H1 (cell line): Measurements from ENCODE around the gene SEPTIN5. TPM values are rescaled to one million over a fixed set of nuclear protein-coding genes. Genes with fewer than 3 reads are reported as not detected.

Experiments used
- CTCF ChIA-PET: fragments of 300-600 bp; sonication (Branson Sonifier 250); formaldehyde crosslinking; loops from one replicate; lab custom pipeline; 2021; ENCODE audit not compliant: partially characterized antibody; lab: Charles Lee
- POLR2A ChIA-PET: fragments of 300-600 bp; sonication (Branson Sonifier 250); formaldehyde crosslinking; loops from one replicate; lab custom pipeline; 2021; ENCODE audit warnings: inconsistent platforms; ENCODE audit not compliant: partially characterized antibody; lab: Charles Lee
- DNase-seq, 2 experiments: peaks; one replicate each; pipeline versions ENCODE4 v3.0.0 to v3.0.0-alpha.2; 2010 to 2022; ENCODE audit warnings: low spot score in 2 of 2, low read depth in 1 of 2, mixed read lengths in 1 of 2
- FAIRE-seq: peaks from 2 replicates; lab custom pipeline; 2011; peaks lifted over from hg19 to GRCh38; lab: Jason Lieb, UNC
- H2AFZ ChIP-seq: 2 replicates; pipeline ENCODE4 v1.8.1; 2012; ENCODE audit warnings: low read length, inconsistent platforms
- H2AK5ac ChIP-seq: 2 replicates; pipeline ENCODE4 v1.6.1; 2013; ENCODE audit warnings: low read depth, low read length
- H2BK120ac ChIP-seq: replicated peaks from 2 replicates; pipeline ENCODE3; 2013; ENCODE audit warnings: low read depth, low read length, inconsistent platforms
- H2BK12ac ChIP-seq: 2 replicates; pipeline ENCODE4 v1.6.1; 2013; ENCODE audit warnings: low read depth, low read length
- H2BK15ac ChIP-seq: 2 replicates; pipeline ENCODE4 v1.6.1; 2013; ENCODE audit warnings: low read length
- H2BK20ac ChIP-seq: 2 replicates; pipeline ENCODE4 v1.6.1; 2013; ENCODE audit warnings: low read length
- H2BK5ac ChIP-seq: 2 replicates; pipeline ENCODE4 v1.6.1; 2013; ENCODE audit warnings: low read depth, low read length
- H3K14ac ChIP-seq: 2 replicates; pipeline ENCODE4 v1.6.1; 2013; ENCODE audit warnings: inconsistent platforms; ENCODE audit not compliant: insufficient read length
- H3K18ac ChIP-seq: 2 replicates; pipeline ENCODE4 v1.6.1; 2013; ENCODE audit warnings: low read length; ENCODE audit errors: extremely low read depth
- H3K23ac ChIP-seq: 2 replicates; pipeline ENCODE4 v1.6.1; 2013; ENCODE audit warnings: inconsistent platforms; ENCODE audit not compliant: insufficient read length
- H3K23me2 ChIP-seq: 2 replicates; pipeline ENCODE4 v1.6.1; 2013; ENCODE audit warnings: low read depth, low read length
- H3K27ac ChIP-seq: 2 replicates; pipeline ENCODE4 v1.6.1; 2011; ENCODE audit warnings: low read depth, low read length, inconsistent platforms
- H3K27me3 ChIP-seq, 4 experiments: replicated peaks in 1 of 4; 1 replicate in 1 of 4; 2 replicates in 3 of 4; pipeline versions ENCODE4 v1.6.1 to v1.8.1; 2011 to 2013; ENCODE audit warnings: low read length in 3 of 4, mild to moderate bottlenecking in 3 of 4, inconsistent platforms in 2 of 4, mixed read lengths in 2 of 4, moderate library complexity in 1 of 4; ENCODE audit not compliant: control insufficient read depth in 3 of 4, insufficient read depth in 3 of 4; ENCODE audit errors: extremely low read depth in 1 of 4
- H3K36me3 ChIP-seq, 4 experiments: 2 replicates each; pipeline versions ENCODE4 v1.6.1 to v1.8.1; 2011 to 2013; ENCODE audit warnings: mild to moderate bottlenecking in 4 of 4, low read length in 3 of 4, moderate library complexity in 2 of 4, control low read depth in 1 of 4, inconsistent platforms in 1 of 4; ENCODE audit not compliant: insufficient read depth in 4 of 4, control insufficient read depth in 2 of 4
- H3K4ac ChIP-seq: replicated peaks from 2 replicates; pipeline ENCODE3; 2013; ENCODE audit warnings: low read length, low read depth, mixed read lengths, inconsistent platforms; ENCODE audit not compliant: insufficient read length
- H3K4me1 ChIP-seq, 4 experiments: replicated peaks in 1 of 4; 1 replicate in 1 of 4; 2 replicates in 3 of 4; pipeline versions ENCODE4 v1.6.1 to v1.8.1; 2011 to 2013; ENCODE audit warnings: low read length in 3 of 4, inconsistent platforms in 2 of 4, mixed read lengths in 1 of 4; ENCODE audit not compliant: insufficient read depth in 4 of 4, control insufficient read depth in 3 of 4
- H3K4me2 ChIP-seq, 2 experiments: 2 replicates each; pipeline versions ENCODE4 v1.6.1 to v1.8.1; 2011 to 2013; ENCODE audit warnings: low read depth in 2 of 2, low read length in 2 of 2, control low read depth in 1 of 2, inconsistent platforms in 1 of 2, mild to moderate bottlenecking in 1 of 2; ENCODE audit not compliant: insufficient read depth in 1 of 2
- H3K4me3 ChIP-seq, 4 experiments: fragments of 200-600, 300-600 bp in 1 of 4; sonication (generic), shearing (Covaris generic), sonication (Bioruptor Twin) in 1 of 4; 2 replicates each; pipeline versions ENCODE4 v1.5.1 to v1.8.1; 2011 to 2016; ENCODE audit warnings: low read length in 4 of 4, low read depth in 3 of 4, control low read depth in 2 of 4, inconsistent platforms in 2 of 4, mild to moderate bottlenecking in 2 of 4, mixed read lengths in 1 of 4, moderate library complexity in 1 of 4; ENCODE audit not compliant: insufficient read depth in 2 of 4; ENCODE audit errors: extremely low read depth in 1 of 4
- H3K56ac ChIP-seq: replicated peaks from 2 replicates; pipeline ENCODE3; 2013; ENCODE audit warnings: low read depth, mild to moderate bottlenecking, mixed read lengths, low read length, inconsistent platforms; ENCODE audit not compliant: insufficient read length
- H3K79me1 ChIP-seq: 2 replicates; pipeline ENCODE4 v1.6.1; 2013; ENCODE audit warnings: low read depth, low read length, control low read depth
- H3K79me2 ChIP-seq, 2 experiments: 2 replicates each; pipeline versions ENCODE4 v1.6.1 to v1.8.1; 2012 to 2013; ENCODE audit warnings: low read length in 2 of 2, mild to moderate bottlenecking in 2 of 2, inconsistent platforms in 1 of 2; ENCODE audit not compliant: insufficient read depth in 2 of 2, control insufficient read depth in 1 of 2
- H3K9ac ChIP-seq, 4 experiments: replicated peaks in 1 of 4; 1 replicate in 1 of 4; 2 replicates in 3 of 4; pipeline versions ENCODE4 v1.6.1 to v1.8.1; 2011 to 2013; ENCODE audit warnings: low read depth in 3 of 4, low read length in 3 of 4, control low read depth in 2 of 4, mild to moderate bottlenecking in 2 of 4, moderate library complexity in 2 of 4, inconsistent platforms in 1 of 4; ENCODE audit errors: extremely low read depth in 1 of 4
- H3K9me3 ChIP-seq, 2 experiments: 2 replicates each; pipeline versions ENCODE4 v1.6.1 to v1.8.1; 2012 to 2013; ENCODE audit warnings: mild to moderate bottlenecking in 2 of 2, moderate library complexity in 2 of 2, control low read depth in 1 of 2, inconsistent platforms in 1 of 2, low read depth in 1 of 2, low read length in 1 of 2, mixed read lengths in 1 of 2; ENCODE audit not compliant: insufficient read depth in 2 of 2
- H4K20me1 ChIP-seq, 2 experiments: replicated peaks in 1 of 2; 2 replicates each; pipeline versions ENCODE3 to v1.8.1; 2011 to 2013; ENCODE audit warnings: inconsistent platforms in 2 of 2, low read length in 2 of 2, mild to moderate bottlenecking in 1 of 2; ENCODE audit not compliant: insufficient read depth in 2 of 2, control insufficient read depth in 1 of 2
- H4K5ac ChIP-seq: 2 replicates; pipeline ENCODE4 v1.6.1; 2013; ENCODE audit warnings: low read length, low read depth, mixed read lengths, inconsistent platforms; ENCODE audit not compliant: insufficient read length
- H4K8ac ChIP-seq: 2 replicates; pipeline ENCODE4 v1.8.0; 2013; ENCODE audit warnings: mild to moderate bottlenecking, moderate library complexity, low read length, inconsistent platforms; ENCODE audit not compliant: insufficient read depth; ENCODE audit errors: extremely low read depth
- H4K91ac ChIP-seq: replicated peaks from 2 replicates; pipeline ENCODE3; 2013; ENCODE audit warnings: low read length, mixed read lengths, inconsistent platforms; ENCODE audit not compliant: insufficient read length
- ASH2L ChIP-seq: fragments of 200-600, 300-600 bp; sonication (generic); IDR thresholded peaks from one replicate; pipeline ENCODE4 v1.7.1; 2017; ENCODE audit warnings: low read length
- CHD1 ChIP-seq: IDR thresholded peaks from 2 replicates; pipeline ENCODE4 v1.6.1; 2012; ENCODE audit warnings: low read depth, low read length, improper control_type of control experiment
- CHD2 ChIP-seq: IDR thresholded peaks from 2 replicates; pipeline ENCODE4 v1.6.1; 2012; ENCODE audit warnings: low read length, improper control_type of control experiment
- HDAC2 ChIP-seq, 2 experiments: fragments of 300-600 bp in 1 of 2; sonication (generic) in 1 of 2; IDR thresholded peaks; 2 replicates each; pipeline ENCODE4 v1.6.1; 2011 to 2012; ENCODE audit warnings: low read depth in 2 of 2, low read length in 2 of 2, mild to moderate bottlenecking in 2 of 2, moderate library complexity in 2 of 2, borderline replicate concordance in 1 of 2, inconsistent platforms in 1 of 2
- KDM5A ChIP-seq: fragments of 200-600 bp; IDR thresholded peaks from 2 replicates; pipeline ENCODE4 v1.7.1; 2012; ENCODE audit warnings: mild to moderate bottlenecking, low read length, inconsistent platforms, mixed read lengths
- NRF1 ChIP-seq: IDR thresholded peaks from 2 replicates; pipeline ENCODE4 v1.6.1; 2011; ENCODE audit warnings: mild to moderate bottlenecking, low read depth, low read length, improper control_type of control experiment
- SP2 ChIP-seq: IDR thresholded peaks from 2 replicates; pipeline ENCODE4 v1.6.1; 2012; ENCODE audit warnings: mild to moderate bottlenecking, low read length, inconsistent platforms
- TEAD4 ChIP-seq: IDR thresholded peaks from 2 replicates; pipeline ENCODE4 v1.6.1; 2012; ENCODE audit warnings: low read depth, low read length, inconsistent platforms, mixed read lengths
- WGBS, 2 experiments: shearing (Covaris generic) in 1 of 2; methylation state at CpG; one replicate each; pipeline versions ENCODE4 v1.1.6 to v1.1.7; 2013 to 2015; ENCODE audit warnings: low lambda C conversion rate in 2 of 2, mixed read lengths in 2 of 2, inconsistent platforms in 1 of 2, low coverage in 1 of 2, missing lambda C conversion rate in 1 of 2; ENCODE audit not compliant: insufficient replicate concordance in 2 of 2, insufficient coverage in 1 of 2, insufficient read length in 1 of 2; ENCODE audit errors: extremely low coverage in 1 of 2, missing lambda C conversion rate in 1 of 2; 5-methylcytosine and 5-hydroxymethylcytosine counted together
- polyA plus RNA-seq, 7 experiments: library from polyadenylated mRNA; depleted of rRNA in 3 of 7; stranded (reverse) in 5 of 7; unstranded in 2 of 7; fragments of >200 nt in 5 of 7; fragments of 200-250 nt in 2 of 7; gene quantifications; 1 replicate in 5 of 7; 2 replicates in 1 of 7; 4 replicates in 1 of 7; pipeline versions ENCODE4 v1.2.1 to v1.2.3, GENCODE V29; 2011 to 2013; ENCODE audit warnings: missing spikeins in 2 of 7, mixed read lengths in 2 of 7
- total RNA-seq: library from RNA; stranded (reverse); fragmentation: NEBNext Ultra II Directional; extraction: Animal tissue kit (Norgen Biotek cat#: 25700); gene quantifications from 2 replicates; pipeline ENCODE4 v1.2.1, GENCODE V29; 2021
- TF ChIP-seq, protein P1 (sequence below): IDR thresholded peaks from 2 replicates; pipeline ENCODE4 v1.6.1; 2011; ENCODE audit warnings: low read length, improper control_type of control experiment
- TF ChIP-seq, protein P2 (sequence below): IDR thresholded peaks from 2 replicates; pipeline ENCODE4 v1.6.1; 2012; ENCODE audit warnings: low read length, inconsistent platforms

Gene SEPTIN5
- total and polyA plus RNA-seq, 2 of the 8 experiments (the other 6 are each of a cell fraction or from before 2014, with no cell fraction given): 6.0 to 8.6 TPM

DNA sequence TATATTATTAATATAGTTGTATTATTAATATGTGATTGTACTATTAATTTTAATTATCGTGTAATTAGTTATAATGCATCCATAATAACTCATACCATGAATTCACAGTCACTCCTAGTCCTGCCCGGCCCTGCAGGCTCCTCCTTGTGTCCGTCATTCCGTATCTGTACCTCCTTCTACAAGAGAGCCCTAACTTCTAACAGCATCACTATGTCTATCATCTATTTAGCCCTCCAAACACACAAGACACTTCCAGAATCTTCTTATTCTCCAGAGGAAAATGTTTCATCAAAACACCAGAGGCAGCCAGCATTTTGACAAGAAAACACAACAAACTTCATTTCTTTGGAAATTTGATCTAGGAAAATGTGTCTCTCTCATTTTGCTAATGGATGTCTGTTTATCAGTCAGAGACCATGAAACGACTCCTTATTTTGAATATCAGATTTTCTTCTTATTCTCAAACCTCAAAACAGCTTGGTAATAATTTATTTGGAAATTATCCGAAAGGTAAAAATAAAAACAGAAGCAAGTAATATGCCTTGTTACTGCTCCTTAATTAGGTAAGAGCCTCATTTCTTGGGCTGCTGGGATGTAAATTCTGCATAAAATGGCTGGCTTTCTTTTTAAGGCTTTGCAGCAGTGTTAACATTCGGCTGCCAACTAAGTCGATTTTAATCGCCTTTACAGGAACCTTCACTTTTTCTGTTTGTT is 23.1 kb upstream of the SEPTIN5 start:
- Histone ChIP-seq H3K18ac (peak overlapping the region; percentile 63; the same call in 1 of the 2 replicates), H4K91ac (no peak overlapping the region), H3K4me2 (peak overlapping the region in 1 of 2 experiments; percentile 25; a peak in 1 of 4 replicates), H2AK5ac (no peak overlapping the region), H2BK15ac (peak overlapping the region; percentile 36), H3K23me2 (no peaks in the 10 kb centered on the region), H2BK5ac (no peak overlapping the region), H3K4me1 (peaks cover 0 to 11% (median 5%) of the 10 kb centered on the region in 4 experiments; a peak in 6 of 7 replicates), H2BK120ac (no peak overlapping the region), H2BK12ac (no peak overlapping the region), H3K27ac (no peak overlapping the region), H4K5ac (no peak overlapping the region), H3K36me3 (no peaks in the 10 kb centered on the region), H3K9ac (no peak overlapping the region), H3K14ac (no peak overlapping the region), H3K27me3 (no peaks in the 10 kb centered on the region), H3K79me2 (no peaks in the 10 kb centered on the region), H3K56ac (no peak overlapping the region), H2AFZ (peak overlapping the region; percentile 91; the same call in 1 of the 2 replicates), H3K4me3 (no peak overlapping the region), H4K8ac (no peak overlapping the region), H2BK20ac (no peak overlapping the region; the same call in 1 of the 2 replicates), H3K4ac (no peak overlapping the region), H3K9me3 (no peaks in the 10 kb centered on the region), H4K20me1 (no peaks in the 10 kb centered on the region), H3K79me1 (no peaks in the 10 kb centered on the region), H3K23ac (no peak overlapping the region)
- ChIA-PET POLR2A (interaction anchor here (1.1 to 1.3 kb wide), 3 partner anchors 11 to 50 kb away, joined by 3 to 4 read pairs (median 4); no protein-coding TSS in a partner anchor), CTCF (interaction anchor here (1.0 to 6.5 kb wide), 5 partner anchors 11 to 61 kb away, joined by 3 to 76 read pairs (median 6); no protein-coding TSS in a partner anchor)
- FAIRE-seq: no peak
- WGBS, 2 experiments: 78% methylated on average over 9 of the region's 9 CpGs; no CpG with 5 or more reads in 1 of the 2 experiments
- no peak for DNase-seq
- TF ChIP-seq NRF1: no peak
- no peak for TF ChIP-seq TEAD4
- no peak for TF ChIP-seq SP2
- TF ChIP-seq, protein P1, sequence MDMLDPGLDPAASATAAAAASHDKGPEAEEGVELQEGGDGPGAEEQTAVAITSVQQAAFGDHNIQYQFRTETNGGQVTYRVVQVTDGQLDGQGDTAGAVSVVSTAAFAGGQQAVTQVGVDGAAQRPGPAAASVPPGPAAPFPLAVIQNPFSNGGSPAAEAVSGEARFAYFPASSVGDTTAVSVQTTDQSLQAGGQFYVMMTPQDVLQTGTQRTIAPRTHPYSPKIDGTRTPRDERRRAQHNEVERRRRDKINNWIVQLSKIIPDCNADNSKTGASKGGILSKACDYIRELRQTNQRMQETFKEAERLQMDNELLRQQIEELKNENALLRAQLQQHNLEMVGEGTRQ: no peak
- TF ChIP-seq CHD2: no peak
- TF ChIP-seq, protein P2, sequence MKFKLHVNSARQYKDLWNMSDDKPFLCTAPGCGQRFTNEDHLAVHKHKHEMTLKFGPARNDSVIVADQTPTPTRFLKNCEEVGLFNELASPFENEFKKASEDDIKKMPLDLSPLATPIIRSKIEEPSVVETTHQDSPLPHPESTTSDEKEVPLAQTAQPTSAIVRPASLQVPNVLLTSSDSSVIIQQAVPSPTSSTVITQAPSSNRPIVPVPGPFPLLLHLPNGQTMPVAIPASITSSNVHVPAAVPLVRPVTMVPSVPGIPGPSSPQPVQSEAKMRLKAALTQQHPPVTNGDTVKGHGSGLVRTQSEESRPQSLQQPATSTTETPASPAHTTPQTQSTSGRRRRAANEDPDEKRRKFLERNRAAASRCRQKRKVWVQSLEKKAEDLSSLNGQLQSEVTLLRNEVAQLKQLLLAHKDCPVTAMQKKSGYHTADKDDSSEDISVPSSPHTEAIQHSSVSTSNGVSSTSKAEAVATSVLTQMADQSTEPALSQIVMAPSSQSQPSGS: no peak
- TF ChIP-seq CHD1: no peak
- no peak for TF ChIP-seq KDM5A
- no peak for TF ChIP-seq ASH2L
- TF ChIP-seq HDAC2 (IDR thresholded peaks at IDR 0.05; ENCODE audit: borderline replicate concordance in 1 of 2, low read depth in 2 of 2, low read length in 2 of 2): no peak
